ENCODE results near the gene ATP9B. TPM values are rescaled to one million over a fixed set of nuclear protein-coding genes. Genes with fewer than 3 reads are reported as not detected.
A peak's percentile ranks its signal among the peaks of the same experiment; 100 is the strongest.

Gene ATP9B
- total and polyA plus RNA-seq, 5 donors: 9.0 to 24.0 (median 21.7) TPM

- peak overlapping the region; percentile 95 for H3K4me3 ChIP-seq (ENCODE audit: low read length)
- H3K27me3 ChIP-seq (ENCODE audit: control insufficient read depth, insufficient read depth): no peaks in the 10 kb centered on the region
- H3K27ac ChIP-seq (ENCODE audit: low read length): no peak overlapping the region
- ATAC-seq (no peak), DNase-seq (peak; percentile 33 to 65 (median 63))
- 32% methylated on average over 50 of the region's 58 CpGs for WGBS
- no peaks in the 10 kb centered on the region for H3K9me3 ChIP-seq (ENCODE audit: control insufficient read depth, low read length)
- intact Hi-C loops (cut with DNase I): no loop called here
- peaks cover 8% of the 10 kb centered on the region for H3K4me1 ChIP-seq (ENCODE audit: control insufficient read depth, insufficient read depth, low read length)
These were observed 331.6 kb downstream of the ATP9B start for GRCh38 chr18:79400591-79401381.

GRCh38 chr18:79401494-79402208 is 332.5 kb downstream of the ATP9B start:
- ATAC-seq: no peak
- peaks cover 8% of the 10 kb centered on the region for H3K4me1 ChIP-seq (ENCODE audit: control insufficient read depth, insufficient read depth, low read length)
- H3K27me3 ChIP-seq (ENCODE audit: control insufficient read depth, insufficient read depth): no peaks in the 10 kb centered on the region
- DNase-seq: peak in 2 of 3 donors; percentile 49 to 53
- WGBS: 90% methylated on average over 32 of the region's 32 CpGs
- intact Hi-C loops (cut with DNase I): no loop called here
- H3K4me3 ChIP-seq (ENCODE audit: low read length): no peak overlapping the region
- no peak overlapping the region for H3K27ac ChIP-seq (ENCODE audit: low read length)
- no peaks in the 10 kb centered on the region for H3K9me3 ChIP-seq (ENCODE audit: control insufficient read depth, low read length)

DNA sequence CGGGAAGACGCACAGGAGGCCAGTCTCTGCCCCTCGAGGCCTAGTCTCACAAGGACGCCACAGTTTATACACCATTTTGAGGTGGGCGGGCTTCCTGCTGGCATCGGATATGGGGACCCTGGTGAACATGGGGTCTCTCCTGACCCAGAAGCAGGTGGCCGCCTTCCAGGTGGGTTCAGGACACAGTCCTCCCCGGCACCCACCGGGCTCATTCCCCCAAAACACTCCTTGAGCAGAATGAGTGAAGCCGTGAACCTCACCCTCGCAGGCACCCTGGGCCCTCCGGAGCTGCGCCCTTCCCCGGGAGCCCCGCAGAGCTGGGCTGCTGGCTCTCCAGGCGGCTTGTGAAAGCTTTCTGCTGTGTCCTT is 333.0 kb downstream of the ATP9B start:
- intact Hi-C loops (cut with DNase I): no loop called here
- WGBS: 91% methylated on average over 16 of the region's 16 CpGs
- DNase-seq: peak in 2 of 3 donors; percentile 51 to 67
- Histone ChIP-seq H3K4me3 (ENCODE audit: low read length) (no peak overlapping the region), H3K9me3 (ENCODE audit: control insufficient read depth, low read length) (no peaks in the 10 kb centered on the region), H3K27ac (ENCODE audit: low read length) (no peak overlapping the region), H3K27me3 (ENCODE audit: control insufficient read depth, insufficient read depth) (no peaks in the 10 kb centered on the region), H3K4me1 (ENCODE audit: control insufficient read depth, insufficient read depth, low read length) (peaks cover 8% of the 10 kb centered on the region)
- ATAC-seq: no peak

GRCh38 chr18:79402977-79403722 is 334.0 kb downstream of the ATP9B start:
- no peaks in the 10 kb centered on the region for H3K27me3 ChIP-seq (ENCODE audit: control insufficient read depth, insufficient read depth)
- no peak overlapping the region for H3K4me3 ChIP-seq (ENCODE audit: low read length)
- intact Hi-C loops (cut with DNase I): no loop called here
- no peaks in the 10 kb centered on the region for H3K9me3 ChIP-seq (ENCODE audit: control insufficient read depth, low read length)
- H3K4me1 ChIP-seq (ENCODE audit: control insufficient read depth, insufficient read depth, low read length): peaks cover 8% of the 10 kb centered on the region
- WGBS: 29% methylated on average over 27 of the region's 27 CpGs
- peak overlapping the region; percentile 68 for H3K27ac ChIP-seq (ENCODE audit: low read length)
- ATAC-seq (peak; percentile 79 to 86), DNase-seq (peak; percentile 87 to 94 (median 93))

GRCh38 chr18:79403723-79404566 is 334.8 kb downstream of the ATP9B start:
- Histone ChIP-seq H3K27me3 (ENCODE audit: control insufficient read depth, insufficient read depth) (no peaks in the 10 kb centered on the region), H3K27ac (ENCODE audit: low read length) (peak overlapping the region; percentile 60), H3K9me3 (ENCODE audit: control insufficient read depth, low read length) (no peaks in the 10 kb centered on the region), H3K4me1 (ENCODE audit: control insufficient read depth, insufficient read depth, low read length) (peaks cover 8% of the 10 kb centered on the region), H3K4me3 (ENCODE audit: low read length) (no peak overlapping the region)
- intact Hi-C loops (cut with DNase I): no loop called here
- peak in 2 of 3 donors; percentile 47 to 55 for DNase-seq
- ATAC-seq: no peak
- WGBS: 70% methylated on average over 31 of the region's 31 CpGs

GRCh38 chr18:79404567-79404910 is 335.3 kb downstream of the ATP9B start:
- Histone ChIP-seq H3K27me3 (ENCODE audit: control insufficient read depth, insufficient read depth) (no peaks in the 10 kb centered on the region), H3K9me3 (ENCODE audit: control insufficient read depth, low read length) (no peaks in the 10 kb centered on the region), H3K27ac (ENCODE audit: low read length) (no peak overlapping the region), H3K4me3 (ENCODE audit: low read length) (no peak overlapping the region), H3K4me1 (ENCODE audit: control insufficient read depth, insufficient read depth, low read length) (peaks cover 6% of the 10 kb centered on the region)
- ATAC-seq: no peak
- peak in 2 of 3 donors; percentile 42 to 53 for DNase-seq
- intact Hi-C loops (cut with DNase I): no loop called here
- 90% methylated on average over 12 of the region's 12 CpGs for WGBS

DNA sequence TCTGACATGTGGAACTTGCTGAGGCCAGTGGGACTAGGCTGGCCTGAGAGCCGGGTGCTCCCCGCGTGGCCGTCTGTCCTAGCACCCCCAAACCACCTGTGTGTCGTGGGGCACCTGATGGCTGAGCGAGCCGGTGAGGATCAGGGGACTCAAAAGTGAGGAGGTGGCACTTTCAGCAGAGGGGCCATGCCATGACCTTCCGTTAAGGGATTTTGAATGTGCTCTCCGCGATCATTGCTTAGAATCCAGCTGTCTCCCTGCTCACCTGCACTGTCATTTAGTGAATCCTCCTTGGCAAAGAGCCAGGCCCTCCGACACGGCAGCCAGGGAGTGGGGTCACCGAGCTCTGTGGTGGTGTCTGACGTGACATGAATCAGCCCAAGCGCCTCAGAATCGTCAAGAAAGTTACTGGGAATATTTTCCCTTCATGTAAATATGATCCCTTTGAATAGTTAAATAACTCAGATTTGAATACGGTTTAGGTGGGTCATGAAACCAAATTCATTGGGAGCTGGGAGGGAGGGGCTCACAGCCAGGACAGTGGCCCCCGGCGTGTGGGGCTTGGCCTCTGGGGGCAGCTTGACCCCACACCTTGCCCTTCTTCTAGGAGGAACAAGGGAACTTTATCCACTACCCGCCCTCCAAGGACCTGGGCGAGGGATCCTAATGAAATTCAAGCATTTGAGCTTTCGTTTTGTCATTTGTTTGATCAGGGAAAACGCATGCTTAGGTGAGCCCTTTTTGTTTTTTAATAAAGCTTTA is 336.0 kb downstream of the ATP9B start:
- intact Hi-C loops (cut with DNase I): loop anchor here in 1 of 4 donors (5.0 kb wide), 1 partner anchor 47 kb away; no protein-coding TSS in a partner anchor
- Histone ChIP-seq H3K4me3 (ENCODE audit: low read length) (no peak overlapping the region), H3K4me1 (ENCODE audit: control insufficient read depth, insufficient read depth, low read length) (peaks cover 6% of the 10 kb centered on the region)

GRCh38 chr18:79405781-79406575 is 336.8 kb downstream of the ATP9B start:
- 64% methylated on average over 27 of the region's 27 CpGs for WGBS
- Histone ChIP-seq H3K4me3 (ENCODE audit: low read length) (no peak overlapping the region), H3K27me3 (ENCODE audit: control insufficient read depth, insufficient read depth) (no peaks in the 10 kb centered on the region), H3K9me3 (ENCODE audit: control insufficient read depth, low read length) (no peaks in the 10 kb centered on the region), H3K27ac (ENCODE audit: low read length) (peak overlapping the region; percentile 59), H3K4me1 (ENCODE audit: control insufficient read depth, insufficient read depth, low read length) (peaks cover 6% of the 10 kb centered on the region)
- intact Hi-C loops (cut with DNase I): loop anchor here in 1 of 4 donors (5.0 kb wide), 1 partner anchor 46 kb away; no protein-coding TSS in a partner anchor
- ATAC-seq (peak in 1 of 2 donors; percentile 36), DNase-seq (peak; percentile 65 to 85 (median 85))

More for the DNA sequence above, 336.0 kb downstream of the ATP9B start:
- H3K27ac ChIP-seq (ENCODE audit: low read length): no peak overlapping the region
- DNase-seq: peak in 2 of 3 donors; percentile 40 to 57
- no peak for ATAC-seq
- H3K27me3 ChIP-seq (ENCODE audit: control insufficient read depth, insufficient read depth): no peaks in the 10 kb centered on the region
- WGBS: 83% methylated on average over 23 of the region's 23 CpGs
- no peaks in the 10 kb centered on the region for H3K9me3 ChIP-seq (ENCODE audit: control insufficient read depth, low read length)

DNA sequence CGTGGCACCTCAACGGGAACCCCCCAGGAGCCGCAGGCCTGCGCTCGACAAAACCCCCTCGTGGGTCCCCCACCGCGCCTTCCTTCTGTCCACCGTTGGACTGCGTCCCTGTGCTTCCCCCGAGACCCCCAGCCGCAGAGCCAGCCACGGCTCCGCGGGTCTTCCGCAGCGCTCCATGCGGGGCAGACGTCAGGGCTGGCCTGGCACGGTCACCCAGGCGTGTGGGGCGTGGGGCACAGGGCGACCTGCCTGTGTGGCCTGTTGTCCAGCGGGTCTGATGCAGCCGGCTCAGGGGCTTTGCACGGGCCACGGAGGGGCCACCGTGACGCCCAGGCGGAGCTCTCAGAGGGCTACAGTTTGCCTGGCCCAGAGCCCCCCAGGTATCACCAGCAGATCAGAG is 337.5 kb downstream of the ATP9B start:
- ATAC-seq (no peak), DNase-seq (peak in 2 of 3 donors; percentile 42 to 63)
- Histone ChIP-seq H3K4me1 (ENCODE audit: control insufficient read depth, insufficient read depth, low read length) (peaks cover 6% of the 10 kb centered on the region), H3K9me3 (ENCODE audit: control insufficient read depth, low read length) (no peaks in the 10 kb centered on the region), H3K27me3 (ENCODE audit: control insufficient read depth, insufficient read depth) (no peaks in the 10 kb centered on the region), H3K4me3 (ENCODE audit: low read length) (no peak overlapping the region), H3K27ac (ENCODE audit: low read length) (no peak overlapping the region)
- WGBS: 96% methylated on average over 30 of the region's 30 CpGs
- intact Hi-C loops (cut with DNase I): loop anchor here in 1 of 4 donors (5.0 kb wide), 1 partner anchor 46 kb away; no protein-coding TSS in a partner anchor
